IMR-90 (cell line): ENCODE data around the gene SLAMF8. TPM values are rescaled to one million over a fixed set of nuclear protein-coding genes. Genes with fewer than 3 reads are reported as not detected.

ENCODE experiments used
- ATAC-seq: fragments of 200-7000 bp; cut with Tn5 transposase; 2 replicates; pipeline ENCODE4 v1.9.1; 2020; ENCODE audit warnings: low read depth, mild to moderate bottlenecking, moderate library complexity
- BruUV-seq: library from RNA; stranded (reverse); fragments of 400-500 nt; replicated peaks from 2 replicates; lab custom pipeline; 2021; lab: Mats Ljungman, UMichigan
- CTCF ChIA-PET: fragments of 300-600 bp; formaldehyde crosslinking; extraction: SDS; loops from one replicate; lab custom pipeline; 2021; ENCODE audit warnings: antibody characterized with exemption; lab: Yijun Ruan, JAX
- POLR2A ChIA-PET: fragments of 300-600 bp; sonication (Branson Sonifier 250); formaldehyde crosslinking; loops from one replicate; lab custom pipeline; 2022; ENCODE audit warnings: antibody characterized with exemption; ENCODE audit not compliant: unreplicated experiment; lab: Charles Lee
- DNase-seq: peaks from one replicate; pipeline ENCODE4 v3.0.0; 2013
- H2AFZ ChIP-seq: replicated peaks from 2 replicates; pipeline ENCODE3; 2013; ENCODE audit warnings: low read length, mild to moderate bottlenecking; ENCODE audit not compliant: poor library complexity
- H2AK5ac ChIP-seq: 2 replicates; pipeline ENCODE4 v1.6.1; 2013; ENCODE audit warnings: low read depth, low read length, inconsistent platforms
- H2AK9ac ChIP-seq: replicated peaks from 2 replicates; pipeline ENCODE3; 2013; ENCODE audit warnings: mild to moderate bottlenecking, low read depth, low read length, moderate library complexity; ENCODE audit not compliant: poor library complexity
- H2BK120ac ChIP-seq: 2 replicates; pipeline ENCODE4 v1.6.1; 2013; ENCODE audit warnings: low read depth, low read length, inconsistent platforms
- H2BK15ac ChIP-seq: 3 replicates; pipeline ENCODE4 v1.6.1; 2013; ENCODE audit warnings: low read depth, low read length, inconsistent platforms
- H2BK20ac ChIP-seq: 2 replicates; pipeline ENCODE4 v1.6.1; 2013; ENCODE audit warnings: low read depth, mild to moderate bottlenecking, inconsistent platforms, low read length, moderate library complexity
- H2BK5ac ChIP-seq: 2 replicates; pipeline ENCODE4 v1.6.1; 2013; ENCODE audit warnings: mild to moderate bottlenecking, low read depth, low read length, inconsistent platforms; ENCODE audit not compliant: poor library complexity, severe bottlenecking
- H3K14ac ChIP-seq: replicated peaks from 2 replicates; pipeline ENCODE4 v1.6.1; 2013; ENCODE audit warnings: low read depth, low read length, inconsistent platforms
- H3K18ac ChIP-seq: 2 replicates; pipeline ENCODE4 v1.6.1; 2013; ENCODE audit warnings: low read depth, low read length, control low read depth
- H3K23ac ChIP-seq: 2 replicates; pipeline ENCODE4 v1.6.1; 2013; ENCODE audit warnings: low read depth, low read length, inconsistent platforms
- H3K27ac ChIP-seq: 2 replicates; pipeline ENCODE4 v1.5.1; 2013; ENCODE audit warnings: mild to moderate bottlenecking, control low read depth, low read length; ENCODE audit not compliant: insufficient read depth
- H3K27me3 ChIP-seq: 2 replicates; pipeline ENCODE4 v1.6.1; 2013; ENCODE audit warnings: low read length; ENCODE audit not compliant: control insufficient read depth, insufficient read depth
- H3K36me3 ChIP-seq: 2 replicates; pipeline ENCODE4 v1.6.1; 2013; ENCODE audit warnings: low read length, mixed read lengths; ENCODE audit not compliant: control insufficient read depth, insufficient read depth
- H3K4ac ChIP-seq: 2 replicates; pipeline ENCODE4 v1.6.1; 2013; ENCODE audit warnings: low read depth, low read length, inconsistent platforms
- H3K4me1 ChIP-seq: 2 replicates; pipeline ENCODE4 v1.6.1; 2013; ENCODE audit warnings: low read length, mixed read lengths; ENCODE audit not compliant: control insufficient read depth, insufficient read depth
- H3K4me2 ChIP-seq: 2 replicates; pipeline ENCODE4 v1.6.1; 2013; ENCODE audit warnings: low read depth, mild to moderate bottlenecking, control low read depth, low read length, moderate library complexity
- H3K4me3 ChIP-seq: 2 replicates; pipeline ENCODE4 v1.5.1; 2013; ENCODE audit warnings: low read depth, mild to moderate bottlenecking, control low read depth, low read length, moderate library complexity; ENCODE audit not compliant: insufficient read depth
- H3K56ac ChIP-seq: 2 replicates; pipeline ENCODE4 v1.6.1; 2013; ENCODE audit warnings: low read length, inconsistent platforms; ENCODE audit not compliant: insufficient read depth; ENCODE audit errors: extremely low read depth
- H3K79me1 ChIP-seq, 2 experiments: 2 replicates each; pipeline ENCODE4 v1.6.1; 2013; ENCODE audit warnings: low read length in 2 of 2, inconsistent platforms in 1 of 2, low read depth in 1 of 2
- H3K9ac ChIP-seq: 2 replicates; pipeline ENCODE4 v1.6.1; 2013; ENCODE audit warnings: low read depth, low read length, control low read depth
- H3K9me1 ChIP-seq: 2 replicates; pipeline ENCODE4 v1.6.1; 2013; ENCODE audit warnings: low read length, inconsistent platforms; ENCODE audit not compliant: insufficient read depth
- H3K9me3 ChIP-seq: 2 replicates; pipeline ENCODE4 v1.6.1; 2013; ENCODE audit warnings: low read length; ENCODE audit not compliant: control insufficient read depth, insufficient read depth
- H4K20me1 ChIP-seq: 2 replicates; pipeline ENCODE4 v1.6.1; 2013; ENCODE audit warnings: low read length, inconsistent platforms; ENCODE audit not compliant: insufficient read depth
- H4K5ac ChIP-seq: 2 replicates; pipeline ENCODE4 v1.6.1; 2013; ENCODE audit warnings: mild to moderate bottlenecking, low read depth, low read length, control low read depth
- H4K8ac ChIP-seq, 2 experiments: 2 replicates each; pipeline ENCODE4 v1.6.1; 2013; ENCODE audit warnings: low read depth in 2 of 2, low read length in 2 of 2, control low read depth in 1 of 2, inconsistent platforms in 1 of 2
- H4K91ac ChIP-seq: 2 replicates; pipeline ENCODE4 v1.6.1; 2013; ENCODE audit warnings: low read depth, low read length, inconsistent platforms; ENCODE audit not compliant: insufficient read depth
- MXI1 ChIP-seq: IDR thresholded peaks from 2 replicates; pipeline ENCODE4 v1.6.1; 2012; ENCODE audit warnings: low read depth, mild to moderate bottlenecking, low read length, moderate library complexity, borderline replicate concordance
- WGBS, 2 experiments: methylation state at CpG; one replicate each; pipeline versions ENCODE4 v1.1.5 to v1.1.7; 2013; ENCODE audit warnings: missing lambda C conversion rate in 2 of 2; ENCODE audit not compliant: insufficient read length in 1 of 2; ENCODE audit errors: extremely low coverage in 2 of 2; 5-methylcytosine and 5-hydroxymethylcytosine counted together
- dilution Hi-C: fragments of 300-500 bp; cut with HindIII; formaldehyde crosslinking; loops from one replicate; pipeline ENCODE4 v1.14.3; 2018; ENCODE audit warnings: low sequenced_read_pairs; ENCODE audit not compliant: unreplicated experiment
- in situ Hi-C: fragments of 300-500 bp; cut with MboI; formaldehyde crosslinking; loops from 3 replicates; pipeline ENCODE4 v1.14.3; 2019; ENCODE audit warnings: low sequenced_read_pairs, inconsistent platforms, mixed read lengths
- intact Hi-C: fragments of 100-400 bp; cut with micrococcal nuclease; formaldehyde crosslinking; loops from 2 replicates; pipeline ENCODE4 v1.10.0; 2022
- polyA plus RNA-seq, 3 experiments: library from polyadenylated mRNA; depleted of rRNA; stranded (reverse); fragments of >200 nt; gene quantifications; 2 replicates each; pipeline ENCODE4 v1.2.3, GENCODE V29; 2012; ENCODE audit warnings: low replicate concordance in 1 of 3
- total RNA-seq: library from RNA; depleted of rRNA; stranded (reverse); fragments of >200 nt; gene quantifications from 2 replicates; pipeline ENCODE4 v1.2.3, GENCODE V29; 2012

SLAMF8 gene
- total and polyA plus RNA-seq, 2 of the 4 experiments (the other 2 are of a cell fraction): 0.07 TPM; not detected in 1

DNA sequence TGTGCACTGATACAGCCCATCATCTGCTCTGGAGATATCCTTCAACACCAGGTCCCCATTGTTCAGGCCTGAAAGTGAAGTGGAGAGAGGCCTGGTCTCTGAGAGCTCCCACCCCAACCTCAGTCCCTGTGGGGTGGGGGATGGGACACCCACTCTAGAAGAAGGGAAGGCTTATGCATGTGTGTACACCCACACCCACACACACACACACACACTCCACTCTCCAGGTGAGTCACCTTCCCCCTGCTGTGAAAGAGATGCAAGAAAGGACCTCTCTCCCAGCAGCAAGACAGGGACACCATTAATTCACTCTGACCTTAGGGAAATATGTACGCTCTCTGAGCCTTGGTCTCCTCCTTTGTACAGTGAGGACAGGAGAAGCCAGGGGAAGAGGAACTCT is 29.9 kb downstream of the SLAMF8 start:
- dilution Hi-C loops: no loop called here
- in situ Hi-C loops: no loop called here
- Histone ChIP-seq H3K14ac (no peak overlapping the region), H3K4ac (no peak overlapping the region), H4K91ac (no peak overlapping the region), H3K79me1 (peaks cover 0 to 7% of the 10 kb centered on the region in 2 experiments; a peak in 2 of 4 replicates), H2BK120ac (no peak overlapping the region), H2AFZ (no peak overlapping the region), H4K20me1 (no peaks in the 10 kb centered on the region), H2AK9ac (peak overlapping the region; percentile 55), H4K5ac (no peak overlapping the region), H3K27me3 (0 out of 2 replicates have a peak, but pooled peaks cover 2% of the 10 kb centered on the region), H3K9me1 (0 out of 2 replicates have a peak, but pooled peaks cover 5% of the 10 kb centered on the region), H3K4me3 (no peak overlapping the region), H2AK5ac (no peak overlapping the region), H3K9ac (no peak overlapping the region), H2BK5ac (no peak overlapping the region), H2BK15ac (0 out of 3 replicates have a peak overlapping the region, but pooled peaks have one; percentile 37), H3K9me3 (no peaks in the 10 kb centered on the region), H3K36me3 (no peaks in the 10 kb centered on the region), H3K18ac (no peak overlapping the region), H3K27ac (no peak overlapping the region), H3K4me1 (peaks cover 1% of the 10 kb centered on the region; the same call in 1 of the 2 replicates), H3K56ac (no peak overlapping the region), H2BK20ac (no peak overlapping the region), H3K23ac (no peak overlapping the region), H3K4me2 (no peak overlapping the region), H4K8ac (no peak overlapping the region)
- ChIA-PET CTCF (interaction anchor here (0.6 kb wide), 1 partner anchor 40 kb away, joined by 4 read pairs; no protein-coding TSS in a partner anchor), POLR2A (no interaction called here)
- WGBS, 2 experiments: no CpG with 5 or more reads among the region's 1 CpG
- intact Hi-C loops: no loop called here
- ATAC-seq (no peak), DNase-seq (no peak)
- BruUV-seq: no TSS peak
- no peak for TF ChIP-seq MXI1
